GM18520 (cell line): ENCODE measurements around the gene PEDS1.
"Not testable (repeated sequence)": the region's sequence is repeated elsewhere in the genome, so short reads cannot be mapped to it uniquely, and the experiment has no call there.

Experiments
- ATAC-seq: cut with Tn5 transposase; IDR thresholded peaks from one replicate; pipeline ENCODE4 v1.9.1; 2021; ENCODE audit not compliant: unreplicated experiment

The PEDS1 gene

GRCh38 chr20:50163570-50164317 is 10.2 kb upstream of the PEDS1 start:
- ATAC-seq = no peak

GRCh38 chr20:50161494-50161893 is 8.0 kb upstream of the PEDS1 start:
- ATAC-seq = not testable (repeated sequence)

- ATAC-seq = no peak
Measured at GRCh38 chr20:50153153-50153499, 397 bp downstream of the PEDS1 start.

- no peak for ATAC-seq
Measured at GRCh38 chr20:50152394-50153152, 950 bp downstream of the PEDS1 start.

DNA sequence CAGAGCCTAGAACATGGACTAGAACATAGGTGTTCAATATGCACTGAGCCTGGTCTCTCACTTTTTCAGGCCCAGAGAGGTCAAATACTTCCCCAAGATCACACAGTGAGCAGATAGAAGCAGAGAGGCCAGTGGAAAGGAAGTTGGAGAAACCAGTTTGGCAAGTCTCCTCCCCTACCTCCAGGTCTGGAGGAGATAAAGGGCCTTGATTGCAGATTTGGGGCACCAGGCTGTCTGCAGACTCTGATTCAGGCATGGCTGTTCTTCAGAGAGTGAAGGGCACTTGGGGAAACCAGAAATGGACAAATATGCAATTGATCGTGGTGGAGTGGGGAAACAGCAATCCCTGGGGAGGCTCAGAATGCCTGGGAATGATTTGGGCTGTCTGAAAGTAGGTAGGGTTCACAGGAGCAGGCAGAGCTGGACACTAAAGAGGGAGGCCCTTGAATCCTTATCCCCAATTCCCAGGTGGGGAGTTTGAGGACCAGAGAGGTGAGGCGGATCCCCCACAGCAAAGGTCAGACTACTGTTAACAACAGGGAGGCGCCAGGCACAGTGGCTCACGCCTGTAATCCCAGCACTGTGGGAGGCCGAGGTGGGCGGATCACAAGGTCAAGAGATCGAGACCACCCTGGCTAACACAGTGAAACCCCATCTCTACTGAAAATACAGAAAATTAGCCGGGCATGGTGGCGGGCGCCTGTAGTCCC is 2.3 kb downstream of the PEDS1 start:
- ATAC-seq = no peak

GRCh38 chr20:50149481-50150254 is 3.9 kb downstream of the PEDS1 start:
- ATAC-seq = no peak

- ATAC-seq = peak; percentile 70
Measured at GRCh38 chr20:50146732-50147662, 6.5 kb downstream of the PEDS1 start.

DNA sequence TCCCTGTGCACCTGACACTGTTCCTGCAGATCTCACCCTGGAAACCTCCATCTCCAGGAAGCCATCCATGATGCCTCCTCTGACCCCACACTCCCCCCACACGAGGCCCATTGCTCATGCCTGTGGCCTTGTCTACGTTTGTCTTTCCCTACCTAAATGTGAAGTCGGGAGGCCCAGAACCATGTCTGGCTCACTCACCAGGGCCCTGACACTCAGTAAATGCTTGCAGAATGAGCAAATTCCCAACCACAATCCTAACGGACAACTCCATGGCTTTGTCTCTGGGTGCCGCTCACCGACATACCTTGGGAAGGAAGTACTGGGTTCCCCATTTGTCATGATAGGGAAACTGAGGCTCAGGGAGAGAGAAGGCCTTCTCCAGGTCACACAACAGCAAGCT is 7.3 kb downstream of the PEDS1 start:
- ATAC-seq = no peak

DNA sequence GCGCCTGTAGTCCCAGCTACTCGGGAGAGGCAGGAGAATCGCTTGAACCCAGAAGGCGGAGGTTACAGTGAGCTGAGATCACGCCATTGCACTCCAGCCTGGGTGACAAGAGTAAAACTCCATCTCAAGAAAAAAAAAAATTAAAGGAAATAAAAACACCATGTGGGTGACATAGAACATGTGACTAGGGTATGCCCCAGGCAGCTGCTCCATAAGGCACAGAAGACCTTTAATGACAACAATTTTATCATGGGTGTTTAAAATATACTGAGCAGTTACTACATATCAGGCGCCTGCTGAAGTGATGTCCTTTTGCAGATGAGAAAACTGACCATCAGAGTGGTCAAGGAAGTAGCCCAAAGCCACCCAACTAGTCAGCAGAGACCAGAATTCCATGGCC is 8.0 kb downstream of the PEDS1 start:
- no peak for ATAC-seq

DNA sequence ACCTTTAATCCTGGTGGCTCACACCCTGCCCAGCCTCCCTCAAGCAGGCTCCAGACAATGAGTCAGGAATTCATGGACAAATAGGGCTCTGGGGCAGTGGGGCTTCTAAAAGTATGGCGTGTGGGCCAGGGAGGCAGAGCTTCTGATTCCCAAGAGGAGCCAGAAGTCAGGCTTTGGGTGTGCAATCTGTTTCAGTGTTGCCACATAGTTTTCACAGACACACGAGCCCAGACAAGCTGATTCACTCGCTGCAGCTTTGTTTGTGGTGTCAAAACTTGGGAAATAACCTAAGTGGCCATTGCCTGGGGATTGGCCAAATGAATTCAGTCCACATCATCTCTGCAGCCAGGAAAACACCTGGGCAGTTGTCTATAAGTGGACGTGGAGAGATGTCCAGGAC is 9.2 kb downstream of the PEDS1 start:
- ATAC-seq = no peak

GRCh38 chr20:50142812-50143211 is 10.7 kb downstream of the PEDS1 start:
- no peak for ATAC-seq

GRCh38 chr20:50141811-50142561 is 11.5 kb downstream of the PEDS1 start:
- no peak for ATAC-seq

DNA sequence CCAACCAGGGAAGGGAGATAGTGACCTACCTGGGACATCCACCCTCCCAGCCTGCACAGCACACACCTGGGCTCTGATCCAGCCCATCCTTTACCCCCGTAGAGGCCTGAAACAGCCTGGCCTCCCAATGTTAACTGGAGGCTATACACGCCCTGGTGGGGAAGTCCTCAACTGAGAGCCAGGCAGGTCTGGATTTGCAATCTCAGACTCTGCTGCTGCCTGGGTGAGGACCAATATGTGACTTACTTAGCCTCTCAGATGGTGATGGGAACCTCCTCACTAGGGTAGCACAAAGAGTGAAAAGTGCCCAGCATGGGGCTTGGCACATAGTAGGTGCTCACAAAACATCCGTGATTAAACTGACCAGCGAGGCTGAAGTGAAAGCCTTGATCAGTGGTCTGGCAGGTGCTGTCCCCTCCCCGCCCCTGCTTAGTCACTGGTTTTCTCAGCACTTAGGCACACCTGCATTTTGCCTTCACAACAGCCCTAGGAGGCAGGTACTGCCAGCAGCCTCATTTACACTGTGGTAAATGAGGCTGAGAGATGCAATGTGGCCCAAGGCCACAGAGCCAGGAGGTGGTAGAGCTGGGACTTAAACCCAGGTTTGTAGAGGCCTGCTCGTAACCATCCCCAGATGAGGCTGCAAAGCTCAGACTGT is 12.4 kb downstream of the PEDS1 start:
- no peak for ATAC-seq

DNA sequence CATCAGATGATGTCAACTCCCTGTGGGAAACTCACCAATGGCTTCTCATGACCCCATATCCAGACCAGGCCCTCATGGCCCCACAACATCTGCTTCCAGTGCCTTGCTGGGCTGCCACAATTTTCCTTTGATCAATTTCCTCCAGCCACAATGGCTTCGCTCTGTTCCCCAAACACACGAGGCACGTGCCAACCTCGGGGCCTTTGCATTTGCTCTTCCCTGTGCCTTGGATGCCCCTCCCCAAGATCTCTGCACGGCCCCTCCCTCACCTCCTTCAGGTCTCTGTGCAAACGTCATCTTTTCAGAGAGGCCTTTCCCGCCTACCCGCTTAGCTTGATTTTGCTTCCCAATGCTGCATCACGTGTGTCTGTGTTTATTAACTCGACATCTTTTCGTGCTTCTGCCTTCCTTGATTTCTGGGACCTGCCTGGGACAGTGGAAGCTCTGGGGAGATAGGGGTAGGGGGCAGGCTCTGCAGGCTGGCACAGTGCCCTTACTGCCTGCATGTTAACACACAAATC is 13.1 kb downstream of the PEDS1 start:
- ATAC-seq = no peak

- ATAC-seq = no peak
Measured at GRCh38 chr20:50138479-50139393, 14.8 kb downstream of the PEDS1 start.

DNA sequence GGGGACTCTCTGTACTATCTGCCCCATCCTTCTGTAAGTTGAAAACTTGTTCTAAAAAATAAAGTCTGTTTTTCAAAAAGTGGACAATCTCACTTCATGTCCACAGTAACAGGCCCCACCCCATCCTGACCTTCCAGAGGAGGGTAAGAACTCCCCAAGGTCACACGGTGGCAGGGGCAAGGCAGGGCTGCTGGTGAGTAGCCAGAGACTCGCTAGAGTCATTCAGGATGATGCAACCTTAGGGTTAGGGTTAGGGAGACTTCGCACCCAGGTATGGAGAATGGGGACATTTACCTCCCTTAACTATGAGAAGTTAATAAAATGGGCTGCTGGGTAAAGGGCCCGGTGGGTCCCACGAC is 15.4 kb downstream of the PEDS1 start:
- no peak for ATAC-seq

DNA sequence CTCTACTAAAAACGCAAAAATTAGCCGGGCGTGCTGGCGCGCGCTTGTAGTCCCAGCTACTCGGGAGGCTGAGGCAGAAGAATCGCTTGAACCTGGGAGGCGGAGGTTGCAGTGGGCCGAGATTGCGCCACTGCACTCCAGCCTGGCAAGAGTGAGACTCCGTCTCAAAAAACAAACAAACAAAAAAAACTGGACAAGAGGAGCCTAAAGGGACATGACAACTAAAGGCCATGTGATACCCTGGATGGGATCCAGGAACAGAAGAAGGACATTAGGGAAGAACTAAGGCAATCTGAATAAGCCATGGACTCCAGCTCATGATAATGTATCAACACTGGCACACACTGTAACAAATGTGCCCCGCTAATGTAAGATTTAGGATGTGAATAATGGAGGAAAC is 15.8 kb downstream of the PEDS1 start:
- not testable (repeated sequence) for ATAC-seq
